Medulla oblongata (tissue), 1 donor: ENCODE data around the gene MYL9.
"Not testable (repeated sequence)": the region's sequence is repeated elsewhere in the genome, so short reads cannot be mapped to it uniquely, and the experiment has no call there.

Source experiments
- DNase-seq: peaks from one replicate; pipeline ENCODE4 v3.0.0-alpha.2; 2015; ENCODE audit errors: extremely low spot score

The MYL9 gene

DNA sequence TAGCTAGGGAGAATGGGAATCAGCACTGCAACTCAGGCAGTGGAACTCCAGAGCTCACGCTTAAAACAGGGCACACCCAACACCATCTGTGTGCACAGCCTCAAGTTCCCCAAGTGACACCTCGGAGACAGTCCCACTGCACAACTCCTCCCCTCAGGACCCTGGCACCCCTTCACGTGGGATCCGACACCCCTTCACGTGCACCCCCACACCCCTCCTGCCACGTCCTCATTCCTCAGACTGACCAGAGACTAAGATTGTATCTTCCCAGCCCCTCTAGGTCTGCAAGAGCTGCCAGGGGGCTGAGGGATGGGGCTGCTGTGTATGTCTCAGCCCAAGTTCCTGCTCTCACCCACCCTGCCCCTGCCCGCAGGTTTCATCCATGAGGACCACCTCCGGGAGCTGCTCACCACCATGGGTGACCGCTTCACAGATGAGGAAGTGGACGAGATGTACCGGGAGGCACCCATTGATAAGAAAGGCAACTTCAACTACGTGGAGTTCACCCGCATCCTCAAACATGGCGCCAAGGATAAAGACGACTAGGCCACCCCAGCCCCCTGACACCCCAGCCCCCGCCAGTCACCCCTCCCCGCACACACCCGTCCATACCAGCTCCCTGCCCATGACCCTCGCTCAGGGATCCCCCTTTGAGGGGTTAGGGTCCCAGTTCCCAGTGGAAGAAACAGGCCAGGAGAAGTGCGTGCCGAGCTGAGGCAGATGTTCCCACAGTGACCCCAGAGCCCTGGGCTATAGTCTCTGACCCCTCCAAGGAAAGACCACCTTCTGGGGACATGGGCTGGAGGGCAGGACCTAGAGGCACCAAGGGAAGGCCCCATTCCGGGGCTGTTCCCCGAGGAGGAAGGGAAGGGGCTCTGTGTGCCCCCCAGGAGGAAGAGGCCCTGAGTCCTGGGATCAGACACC, 7.6 kb downstream of the MYL9 start:
- no peak for DNase-seq

GRCh38 chr20:36549628-36549941, 8.3 kb downstream of the MYL9 start:
- DNase-seq, result no peak

- DNase-seq, result no peak
Measured at GRCh38 chr20:36549942-36550789, 8.8 kb downstream of the MYL9 start.

- DNase-seq, result no peak
Measured at GRCh38 chr20:36550790-36551299, 9.5 kb downstream of the MYL9 start.

DNA sequence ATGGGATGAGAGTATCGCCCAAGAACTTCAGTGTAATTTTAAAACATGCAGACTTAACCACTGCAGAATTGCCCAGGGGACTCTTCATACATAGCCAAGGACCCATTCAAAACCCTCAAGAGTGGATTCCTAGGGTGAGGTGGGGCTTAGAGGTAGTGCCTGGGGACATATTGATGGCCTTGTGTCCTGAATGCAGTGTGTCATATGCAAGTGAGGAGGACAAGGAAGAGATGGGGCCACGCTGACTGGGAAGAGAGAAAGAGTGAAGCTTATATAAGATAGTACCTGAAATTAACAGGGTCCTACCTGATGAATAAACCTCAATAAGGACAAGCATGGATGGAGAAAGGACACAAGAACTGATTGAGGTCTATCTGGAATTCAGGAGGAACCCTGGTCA, 13.9 kb downstream of the MYL9 start:
- no peak for DNase-seq

- DNase-seq, result no peak
Measured at GRCh38 chr20:36562724-36563123, 21.4 kb downstream of the MYL9 start.

GRCh38 chr20:36563374-36563773, 22.1 kb downstream of the MYL9 start:
- no peak for DNase-seq

DNA sequence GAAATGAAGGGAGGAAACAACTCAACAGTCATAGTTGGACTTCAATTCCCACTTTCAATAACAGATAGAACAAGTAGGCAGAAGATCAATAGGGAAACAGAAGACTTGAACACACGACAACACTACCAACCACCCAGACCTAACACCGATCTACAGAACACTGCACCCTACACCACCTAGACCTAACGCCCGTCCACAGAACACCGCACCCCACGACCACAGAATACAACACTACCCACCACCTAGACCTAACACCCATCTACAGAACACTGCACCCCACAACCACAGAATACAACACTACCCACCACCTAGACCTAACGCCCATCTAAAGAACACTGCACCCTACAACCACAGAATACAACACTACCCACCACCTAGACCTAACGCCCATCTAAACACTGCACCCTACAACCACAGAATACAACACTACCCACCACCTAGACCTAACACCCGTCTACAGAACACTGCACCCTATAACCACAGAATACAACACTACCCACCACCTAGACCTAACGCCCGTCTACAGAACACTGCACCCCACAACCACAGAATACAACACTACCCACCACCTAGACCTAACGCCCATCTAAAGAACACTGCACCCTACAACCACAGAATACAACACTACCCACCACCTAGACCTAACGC, 22.9 kb downstream of the MYL9 start:
- not testable (repeated sequence) for DNase-seq

DNA sequence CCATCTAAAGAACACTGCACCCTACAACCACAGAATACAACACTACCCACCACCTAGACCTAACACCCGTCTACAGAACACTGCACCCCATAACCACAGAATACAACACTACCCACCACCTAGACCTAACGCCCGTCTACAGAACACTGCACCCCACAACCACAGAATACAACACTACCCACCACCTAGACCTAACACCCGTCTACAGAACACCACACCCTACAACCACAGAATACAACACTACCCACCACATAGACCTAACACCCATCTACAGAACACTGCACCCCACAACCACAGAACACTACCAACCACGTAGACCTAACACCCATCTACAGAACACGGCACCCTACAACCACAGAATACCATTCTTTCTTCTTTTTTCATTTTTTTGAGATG, 23.4 kb downstream of the MYL9 start:
- not testable (repeated sequence) for DNase-seq

- DNase-seq, result no peak
Measured at GRCh38 chr20:36565520-36565919, 24.2 kb downstream of the MYL9 start.

DNA sequence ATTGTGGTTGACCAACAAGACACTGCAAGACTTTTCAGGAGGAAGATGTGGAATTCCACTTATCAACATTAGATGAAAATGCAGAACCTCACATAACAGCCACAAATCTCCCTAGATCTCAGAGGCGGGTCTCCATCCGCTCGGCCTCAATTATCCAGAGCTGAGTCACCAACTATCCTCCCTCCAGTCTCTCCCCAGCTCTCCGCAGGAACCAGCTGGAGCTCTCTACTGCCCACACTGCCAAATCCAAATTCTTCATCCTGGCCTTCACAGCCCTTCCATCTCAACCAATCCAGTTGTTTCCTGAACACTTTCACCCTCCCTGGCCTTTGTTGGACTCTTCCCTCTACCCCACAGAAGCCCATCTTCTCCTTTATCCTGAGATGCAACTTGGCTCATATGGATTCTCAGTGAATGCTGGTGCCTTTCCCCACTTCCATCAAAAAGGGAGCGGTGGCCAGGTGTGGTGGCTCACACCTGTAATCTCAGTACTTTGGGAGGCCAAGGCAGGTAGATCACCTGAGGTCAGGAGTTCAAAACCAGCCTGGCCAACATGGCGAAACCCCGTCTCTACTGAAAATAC, 28.6 kb downstream of the MYL9 start:
- DNase-seq, result no peak

GRCh38 chr20:36571564-36572504, 30.5 kb downstream of the MYL9 start:
- no peak for DNase-seq

DNA sequence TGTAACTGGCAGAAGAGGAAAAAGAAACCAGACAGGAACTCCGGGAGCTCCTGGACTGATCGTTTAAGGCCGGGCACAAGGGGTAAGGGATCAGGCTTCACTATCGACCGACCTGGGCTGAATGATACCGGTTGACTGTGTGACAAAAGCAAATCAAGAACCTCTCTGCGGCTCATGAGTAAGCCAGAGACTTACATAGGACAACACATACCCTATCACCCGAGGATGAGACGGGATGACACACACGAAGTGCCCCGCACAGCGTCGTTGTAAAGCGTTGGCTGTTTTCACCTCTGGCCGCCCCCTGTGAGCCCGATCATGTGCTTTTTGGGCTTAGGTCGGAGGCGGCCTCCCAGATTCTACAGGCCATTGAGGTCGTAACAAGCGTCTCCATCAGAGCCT, 31.4 kb downstream of the MYL9 start:
- peak; percentile 17 for DNase-seq

- peak; percentile 66 for DNase-seq
Measured at GRCh38 chr20:36573103-36573797, 31.9 kb downstream of the MYL9 start, which contains the start of gene TGIF2. Gene TGIF2, plus strand, starts transcription at chr20:36573597. Its CDS starts 5,178 bp downstream, at chr20:36578775.

- peak; percentile 55 for DNase-seq
Measured at GRCh38 chr20:36573798-36574365, 32.6 kb downstream of the MYL9 start.

DNA sequence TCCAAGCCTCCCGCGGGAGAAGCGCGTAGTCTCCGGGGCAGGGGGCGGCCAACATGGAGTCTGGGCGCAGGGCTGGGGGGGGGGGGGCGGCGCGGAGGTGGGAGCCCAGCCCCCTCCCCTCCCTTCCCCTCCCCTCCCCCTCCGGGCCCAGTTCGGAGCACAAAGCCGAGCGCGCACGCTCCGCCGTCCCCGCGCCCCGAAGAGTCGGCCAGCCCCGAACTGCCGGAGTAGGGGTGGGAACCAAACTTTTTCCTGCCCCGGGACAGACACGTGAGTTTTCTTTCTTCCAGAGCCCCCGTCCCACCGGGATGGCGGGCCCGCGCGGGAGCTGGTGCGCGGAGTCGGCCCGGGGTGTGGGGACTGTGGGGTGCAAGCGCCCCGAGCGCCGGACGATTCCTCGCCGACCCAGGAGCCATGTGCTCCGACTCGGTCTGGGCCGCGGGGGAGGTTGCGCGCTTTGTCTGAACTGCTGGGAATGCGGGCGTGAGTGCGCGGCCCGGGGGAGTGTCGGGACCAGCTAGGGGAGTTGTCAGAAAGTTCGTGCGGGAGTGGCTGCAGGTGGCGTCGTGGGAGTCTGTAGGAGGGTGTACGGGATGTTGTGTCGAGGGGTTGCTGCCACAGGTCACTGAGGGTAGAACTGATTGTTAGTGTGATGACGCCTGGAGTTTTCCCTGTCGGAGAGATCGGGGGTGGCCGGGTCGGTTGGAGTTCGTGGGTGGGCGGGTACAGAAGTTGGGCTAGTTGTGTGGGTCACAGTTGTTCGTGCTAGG, 33.2 kb downstream of the MYL9 start:
- peak; percentile 11 for DNase-seq

- no peak for DNase-seq
Measured at GRCh38 chr20:36576081-36576445, 34.7 kb downstream of the MYL9 start.

DNA sequence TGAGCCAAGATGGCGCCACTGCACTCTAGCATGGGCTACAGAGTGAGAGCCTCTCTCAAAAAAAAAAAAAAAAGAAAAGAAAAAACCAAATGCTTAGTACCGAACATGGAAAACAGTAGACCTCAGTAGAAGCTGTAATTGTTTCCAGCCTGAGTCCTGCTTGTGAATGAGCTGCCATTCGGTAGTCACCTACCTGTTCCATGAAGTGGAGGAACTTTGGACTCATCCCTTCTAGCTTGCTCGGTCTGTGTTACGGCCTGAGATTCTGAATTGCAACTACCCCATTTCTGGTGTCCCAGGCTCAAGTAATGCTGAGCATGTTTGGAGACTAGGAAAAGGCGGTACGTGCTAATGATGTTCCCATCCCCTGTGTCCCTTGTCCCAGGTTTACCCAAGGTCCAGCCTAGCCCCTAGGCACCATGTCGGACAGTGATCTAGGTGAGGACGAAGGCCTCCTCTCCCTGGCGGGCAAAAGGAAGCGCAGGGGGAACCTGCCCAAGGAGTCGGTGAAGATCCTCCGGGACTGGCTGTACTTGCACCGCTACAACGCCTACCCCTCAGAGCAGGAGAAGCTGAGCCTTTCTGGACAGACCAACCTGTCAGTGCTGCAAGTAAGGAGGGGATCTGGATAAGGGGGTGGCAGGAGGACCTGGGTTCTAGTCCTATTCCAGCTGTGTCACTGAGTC, 37.2 kb downstream of the MYL9 start:
- no peak for DNase-seq
